Sigmoid colon (tissue), 4 donors: ENCODE data around the gene ITSN2.

Source experiments
- EP300 ChIP-seq, 4 donors: sonication (generic); formaldehyde crosslinking; IDR thresholded peaks; one replicate each; pipeline ENCODE4 v1.6.1; 2017; ENCODE audit warnings: antibody characterized with exemption in 4 of 4
- POLR2AphosphoS5 ChIP-seq, 4 donors: sonication (generic); formaldehyde crosslinking; IDR thresholded peaks; one replicate each; pipeline ENCODE4 v1.6.1; 2017; ENCODE audit warnings: antibody characterized with exemption in 4 of 4
- TF ChIP-seq, protein P1 (sequence below), 4 experiments: fragments of 450-650 bp in 3 of 4; fragments of 200-600 bp in 1 of 4; IDR thresholded peaks; one replicate each; pipeline ENCODE4 v1.5.1; 2016 to 2019; ENCODE audit warnings: antibody characterized with exemption in 4 of 4, mild to moderate bottlenecking in 3 of 4, moderate library complexity in 2 of 4

DNA sequence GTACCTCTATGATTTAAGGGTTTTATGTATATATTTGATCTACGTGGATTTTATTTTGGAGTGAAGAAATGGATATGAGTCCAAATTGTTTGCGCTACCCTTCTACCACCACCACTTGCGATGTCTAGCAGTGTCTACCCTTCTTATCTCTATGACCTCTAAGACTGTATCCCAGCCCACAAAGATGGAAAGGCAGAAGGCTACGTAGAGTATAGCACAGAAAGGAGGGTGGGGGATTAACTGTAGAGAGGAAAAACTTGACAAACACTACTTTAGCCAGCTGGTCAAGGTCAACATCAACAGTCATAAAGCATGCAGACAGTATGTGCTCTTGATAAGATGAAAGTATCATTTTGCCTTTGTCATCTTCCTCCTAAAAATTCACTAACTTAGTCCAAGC is 14.4 kb downstream of the ITSN2 start:
- TF ChIP-seq, protein P1, sequence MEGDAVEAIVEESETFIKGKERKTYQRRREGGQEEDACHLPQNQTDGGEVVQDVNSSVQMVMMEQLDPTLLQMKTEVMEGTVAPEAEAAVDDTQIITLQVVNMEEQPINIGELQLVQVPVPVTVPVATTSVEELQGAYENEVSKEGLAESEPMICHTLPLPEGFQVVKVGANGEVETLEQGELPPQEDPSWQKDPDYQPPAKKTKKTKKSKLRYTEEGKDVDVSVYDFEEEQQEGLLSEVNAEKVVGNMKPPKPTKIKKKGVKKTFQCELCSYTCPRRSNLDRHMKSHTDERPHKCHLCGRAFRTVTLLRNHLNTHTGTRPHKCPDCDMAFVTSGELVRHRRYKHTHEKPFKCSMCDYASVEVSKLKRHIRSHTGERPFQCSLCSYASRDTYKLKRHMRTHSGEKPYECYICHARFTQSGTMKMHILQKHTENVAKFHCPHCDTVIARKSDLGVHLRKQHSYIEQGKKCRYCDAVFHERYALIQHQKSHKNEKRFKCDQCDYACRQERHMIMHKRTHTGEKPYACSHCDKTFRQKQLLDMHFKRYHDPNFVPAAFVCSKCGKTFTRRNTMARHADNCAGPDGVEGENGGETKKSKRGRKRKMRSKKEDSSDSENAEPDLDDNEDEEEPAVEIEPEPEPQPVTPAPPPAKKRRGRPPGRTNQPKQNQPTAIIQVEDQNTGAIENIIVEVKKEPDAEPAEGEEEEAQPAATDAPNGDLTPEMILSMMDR (IDR thresholded peaks at IDR 0.05) = no peak
- TF ChIP-seq POLR2AphosphoS5 (IDR thresholded peaks at IDR 0.05) (no peak), EP300 (IDR thresholded peaks at IDR 0.05) (no peak)
